GM21737 (cell line): Measurements from ENCODE around the gene ZKSCAN5.
"Not testable (repeated sequence)": the region's sequence is repeated elsewhere in the genome, so short reads cannot be mapped to it uniquely, and the experiment has no call there.

Source experiments
- ATAC-seq: cut with Tn5 transposase; IDR thresholded peaks from one replicate; pipeline ENCODE4 v1.9.1; 2021; ENCODE audit warnings: mild to moderate bottlenecking, moderate library complexity; ENCODE audit not compliant: unreplicated experiment

ZKSCAN5 gene

GRCh38 chr7:99497766-99498545 is 6.5 kb upstream of the ZKSCAN5 start:
- ATAC-seq, result no peak

- no peak for ATAC-seq
Measured at GRCh38 chr7:99498546-99498944, 5.9 kb upstream of the ZKSCAN5 start.

GRCh38 chr7:99499371-99499720 is 5.1 kb upstream of the ZKSCAN5 start:
- peak; percentile 14 for ATAC-seq

- peak; percentile 46 for ATAC-seq
Measured at GRCh38 chr7:99499721-99500636, 4.5 kb upstream of the ZKSCAN5 start, which contains the start of gene ZNF394. ZNF394 (minus strand) TSS chr7:99500281; CDS start chr7:99500093, 188 bp downstream.

- ATAC-seq, result no peak
Measured at GRCh38 chr7:99500637-99501009, 3.8 kb upstream of the ZKSCAN5 start.

GRCh38 chr7:99501236-99501635 is 3.2 kb upstream of the ZKSCAN5 start:
- not testable (repeated sequence) for ATAC-seq

GRCh38 chr7:99504281-99504602 is 220 bp upstream of the ZKSCAN5 start:
- no peak for ATAC-seq

GRCh38 chr7:99505324-99505662 is 831 bp downstream of the ZKSCAN5 start:
- no peak for ATAC-seq

GRCh38 chr7:99514050-99514449 is 9.6 kb downstream of the ZKSCAN5 start:
- no peak for ATAC-seq

- ATAC-seq, result no peak
Measured at GRCh38 chr7:99521399-99521798, 16.9 kb downstream of the ZKSCAN5 start.

- no peak for ATAC-seq
Measured at GRCh38 chr7:99525713-99526440, 21.4 kb downstream of the ZKSCAN5 start.

- no peak for ATAC-seq
Measured at GRCh38 chr7:99531354-99531765, 26.9 kb downstream of the ZKSCAN5 start.

- no peak for ATAC-seq
Measured at GRCh38 chr7:99535667-99536066, 31.2 kb downstream of the ZKSCAN5 start.

- ATAC-seq, result no peak
Measured at GRCh38 chr7:99539213-99539811, 34.9 kb downstream of the ZKSCAN5 start.

GRCh38 chr7:99540542-99540941 is 36.1 kb downstream of the ZKSCAN5 start:
- no peak for ATAC-seq

GRCh38 chr7:99541212-99541611 is 36.8 kb downstream of the ZKSCAN5 start:
- ATAC-seq, result no peak

GRCh38 chr7:99543081-99543671 is 38.7 kb downstream of the ZKSCAN5 start:
- no peak for ATAC-seq

- no peak for ATAC-seq
Measured at GRCh38 chr7:99543916-99544315, 39.5 kb downstream of the ZKSCAN5 start.

- ATAC-seq, result not testable (repeated sequence)
Measured at GRCh38 chr7:99545308-99545707, 40.8 kb downstream of the ZKSCAN5 start.

- ATAC-seq, result not testable (repeated sequence)
Measured at GRCh38 chr7:99549545-99549944, 45.1 kb downstream of the ZKSCAN5 start.

GRCh38 chr7:99551334-99551733 is 46.9 kb downstream of the ZKSCAN5 start:
- ATAC-seq, result no peak
